ENCODE data around the gene GNAZ.
A peak's percentile ranks its signal among the peaks of the same experiment; 100 is the strongest.
"Not testable (repeated sequence)": the region's sequence is repeated elsewhere in the genome, so short reads cannot be mapped to it uniquely, and the experiment has no call there.

The GNAZ gene

GRCh38 chr22:23136991-23137390, 66.7 kb downstream of the GNAZ start:
- not testable (repeated sequence) for DNase-seq (ENCODE audit: low read depth)

GRCh38 chr22:23137468-23137867, 67.1 kb downstream of the GNAZ start:
- DNase-seq (ENCODE audit: low read depth), result no peak

- peak; percentile 31 for DNase-seq (ENCODE audit: low read depth)
Measured at GRCh38 chr22:23137905-23138561, 67.7 kb downstream of the GNAZ start.

GRCh38 chr22:23138584-23139435, 68.5 kb downstream of the GNAZ start:
- no peak for DNase-seq (ENCODE audit: low read depth)

GRCh38 chr22:23140385-23140784, 70.1 kb downstream of the GNAZ start:
- no peak for DNase-seq (ENCODE audit: low read depth)

- DNase-seq (ENCODE audit: low read depth), result no peak
Measured at GRCh38 chr22:23142546-23143105, 72.3 kb downstream of the GNAZ start.

- no peak for DNase-seq (ENCODE audit: low read depth)
Measured at GRCh38 chr22:23143119-23143518, 72.8 kb downstream of the GNAZ start.

- DNase-seq (ENCODE audit: low read depth), result no peak
Measured at GRCh38 chr22:23144432-23144831, 74.1 kb downstream of the GNAZ start.

GRCh38 chr22:23144932-23145877, 74.9 kb downstream of the GNAZ start, which contains the start of gene RAB36:
Gene RAB36, plus strand, starts transcription at chr22:23145477. Its CDS starts 1,140 bp downstream, at chr22:23146617.
- DNase-seq (ENCODE audit: low read depth), result peak; percentile 76

GRCh38 chr22:23145878-23146470, 75.7 kb downstream of the GNAZ start:
- DNase-seq (ENCODE audit: low read depth), result no peak

- DNase-seq (ENCODE audit: low read depth), result no peak
Measured at GRCh38 chr22:23146478-23147205, 76.3 kb downstream of the GNAZ start.

- DNase-seq (ENCODE audit: low read depth), result no peak
Measured at GRCh38 chr22:23147617-23148387, 77.5 kb downstream of the GNAZ start.

GRCh38 chr22:23149743-23150238, 79.5 kb downstream of the GNAZ start:
- DNase-seq (ENCODE audit: low read depth), result no peak

- DNase-seq (ENCODE audit: low read depth), result no peak
Measured at GRCh38 chr22:23150762-23151161, 80.4 kb downstream of the GNAZ start.

- DNase-seq (ENCODE audit: low read depth), result no peak
Measured at GRCh38 chr22:23151827-23152226, 81.5 kb downstream of the GNAZ start.

- DNase-seq (ENCODE audit: low read depth), result no peak
Measured at GRCh38 chr22:23152238-23153114, 82.2 kb downstream of the GNAZ start.

- DNase-seq (ENCODE audit: low read depth), result no peak
Measured at GRCh38 chr22:23153994-23154393, 83.7 kb downstream of the GNAZ start.

- DNase-seq (ENCODE audit: low read depth), result no peak
Measured at GRCh38 chr22:23154461-23154860, 84.1 kb downstream of the GNAZ start.

- no peak for DNase-seq (ENCODE audit: low read depth)
Measured at GRCh38 chr22:23155143-23155542, 84.8 kb downstream of the GNAZ start.

Data from stimulated activated CD8-positive, alpha-beta memory T cell treated with anti-CD3 and anti-CD28 coated beads, Interleukin-12 subunit alpha, Interleukin-12 subunit beta, amount 100 ng/mL, for 1 hour (primary cell).